HG03039 (cell line): ENCODE data around the gene OSBPL2.

Experiments used
- ATAC-seq: cut with Tn5 transposase; IDR thresholded peaks from one replicate; pipeline ENCODE4 v1.9.1; 2021; ENCODE audit warnings: mild to moderate bottlenecking, moderate library complexity; ENCODE audit not compliant: unreplicated experiment

Gene OSBPL2

DNA sequence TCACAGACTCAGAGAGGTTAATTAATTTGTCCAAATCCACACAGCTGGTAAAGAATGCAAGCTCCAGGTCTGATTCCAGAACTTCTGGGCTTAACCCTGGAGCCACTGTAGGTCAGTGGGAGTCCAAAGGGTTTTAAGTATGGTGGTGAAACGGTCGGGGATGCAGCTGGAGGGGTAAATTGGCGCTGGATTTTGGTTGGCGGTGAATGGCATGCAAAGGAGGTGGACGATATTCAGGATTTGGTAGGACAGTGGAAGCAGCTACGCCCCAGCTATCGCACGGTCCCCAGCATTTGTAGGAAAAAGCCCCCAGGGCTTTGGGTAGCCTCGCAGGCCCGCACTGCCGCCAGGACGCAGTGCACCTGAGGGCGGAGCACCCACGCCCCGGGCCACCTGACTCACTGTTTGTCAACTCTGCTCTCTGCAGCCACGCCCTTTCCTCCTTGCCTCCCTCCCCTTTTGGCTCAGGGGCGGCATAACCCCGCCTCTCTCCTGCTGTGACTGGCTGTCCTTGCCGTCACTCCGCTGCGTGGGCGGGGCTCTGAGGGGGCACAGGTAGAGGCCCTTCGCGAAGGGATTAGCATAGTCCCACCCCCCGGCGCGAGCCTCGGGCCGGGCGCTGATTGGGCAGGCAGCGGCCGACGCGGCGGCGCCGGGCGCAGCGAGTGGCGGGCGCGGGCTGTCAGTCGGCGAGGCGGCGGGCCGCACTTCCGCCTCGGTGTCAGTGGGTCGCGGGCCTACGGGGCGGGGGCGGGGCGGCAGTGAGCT, at the start of gene OSBPL2:
Gene OSBPL2 (plus strand): TSS at position 721 of the 768 bp plus-strand sequence. CDS start 17,664 bp downstream, outside the sequence.
- peak; percentile 97 for ATAC-seq

DNA sequence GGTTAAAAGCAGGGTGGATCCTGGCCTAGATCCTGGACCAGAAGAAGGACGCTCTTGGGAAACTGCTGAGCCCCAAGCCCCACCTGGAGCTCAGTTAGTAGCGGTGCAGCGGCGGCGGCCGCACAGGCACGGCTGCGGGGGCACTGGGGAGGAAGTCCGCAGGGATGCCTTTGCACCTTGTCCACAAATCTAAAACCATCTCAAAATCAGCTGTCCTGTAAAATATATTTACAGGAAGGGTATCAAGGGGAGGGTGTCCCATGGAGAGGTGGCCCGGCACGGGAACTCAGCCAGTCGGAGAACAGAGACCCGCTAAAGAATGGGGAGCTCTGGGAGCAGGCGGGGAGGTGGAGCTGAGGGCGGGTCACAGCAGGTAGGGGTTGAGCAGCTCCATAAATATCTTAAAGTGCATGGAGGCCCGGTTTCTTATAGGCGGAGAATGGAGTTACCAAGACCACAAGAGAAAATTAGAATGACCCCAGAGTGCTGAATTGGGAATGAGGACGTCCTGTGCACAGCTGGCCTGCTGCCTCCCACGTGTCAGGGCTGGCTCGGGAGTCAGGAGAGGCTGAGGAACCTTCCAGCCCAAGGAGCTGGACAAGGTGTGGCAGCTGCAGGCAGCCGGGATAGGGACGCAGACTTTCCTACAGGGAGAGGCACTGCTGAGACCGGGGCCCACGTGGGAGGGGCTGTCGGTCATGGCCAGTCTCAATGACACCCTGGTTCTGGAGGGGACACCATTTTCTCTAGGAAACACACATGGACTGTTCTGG, 47.5 kb upstream of the OSBPL2 start:
- no peak for ATAC-seq

DNA sequence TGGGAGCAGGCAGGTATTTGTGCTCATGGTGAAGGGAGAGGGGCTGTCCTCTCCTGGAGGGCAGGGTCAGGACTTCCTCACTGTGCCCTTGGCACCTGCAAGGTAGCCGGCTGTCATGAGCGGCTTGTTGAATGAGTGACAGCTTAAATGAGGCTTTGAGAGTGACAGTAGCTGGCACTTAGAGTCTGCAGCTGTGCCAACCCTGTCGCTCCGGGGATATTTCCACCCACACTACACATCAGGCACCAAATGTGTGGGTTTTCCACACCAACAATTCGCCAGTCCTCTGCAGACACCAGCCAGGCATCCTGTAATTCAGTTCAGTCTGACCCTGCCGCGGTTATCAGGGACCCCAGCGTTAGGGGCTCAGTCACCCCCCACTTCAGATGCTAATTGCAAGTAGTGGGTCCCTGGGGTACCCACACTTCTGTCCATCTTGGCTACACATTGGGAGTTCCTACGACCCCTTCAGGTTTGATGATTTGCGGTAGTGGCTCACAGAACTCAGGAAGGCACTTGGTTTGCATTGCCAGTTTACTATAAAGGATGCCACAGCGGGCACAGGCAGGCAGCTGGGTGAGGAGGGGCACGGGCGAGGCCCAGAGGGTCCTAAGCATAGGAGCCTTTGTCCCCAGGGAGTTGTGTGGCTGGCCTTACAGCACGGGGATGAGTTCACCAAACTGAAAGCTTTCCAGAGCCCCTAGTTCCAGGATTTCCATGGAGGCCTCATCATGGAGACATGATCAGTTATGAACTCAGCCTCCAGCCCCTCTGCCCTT, 46.4 kb upstream of the OSBPL2 start:
- no peak for ATAC-seq

DNA sequence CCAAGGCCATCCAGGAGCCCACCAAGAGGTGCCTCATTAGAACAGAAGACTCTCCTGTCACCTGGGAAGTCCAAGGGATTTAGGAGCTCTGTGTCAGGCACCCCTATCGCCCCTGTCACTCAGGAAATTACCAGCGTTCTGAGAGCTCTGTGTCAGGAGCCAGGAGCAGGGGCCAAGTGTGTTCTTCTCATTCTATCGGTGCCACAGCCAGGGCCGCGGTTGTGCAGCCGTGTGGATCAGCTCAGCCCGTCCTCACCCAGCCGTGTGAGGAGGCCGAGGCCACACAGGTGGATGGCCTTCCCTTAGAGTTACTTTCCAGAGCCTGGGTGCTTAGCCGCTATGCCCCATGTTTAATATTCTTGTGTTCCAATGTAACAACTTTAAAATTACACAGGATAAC, 45.7 kb upstream of the OSBPL2 start:
- no peak for ATAC-seq

DNA sequence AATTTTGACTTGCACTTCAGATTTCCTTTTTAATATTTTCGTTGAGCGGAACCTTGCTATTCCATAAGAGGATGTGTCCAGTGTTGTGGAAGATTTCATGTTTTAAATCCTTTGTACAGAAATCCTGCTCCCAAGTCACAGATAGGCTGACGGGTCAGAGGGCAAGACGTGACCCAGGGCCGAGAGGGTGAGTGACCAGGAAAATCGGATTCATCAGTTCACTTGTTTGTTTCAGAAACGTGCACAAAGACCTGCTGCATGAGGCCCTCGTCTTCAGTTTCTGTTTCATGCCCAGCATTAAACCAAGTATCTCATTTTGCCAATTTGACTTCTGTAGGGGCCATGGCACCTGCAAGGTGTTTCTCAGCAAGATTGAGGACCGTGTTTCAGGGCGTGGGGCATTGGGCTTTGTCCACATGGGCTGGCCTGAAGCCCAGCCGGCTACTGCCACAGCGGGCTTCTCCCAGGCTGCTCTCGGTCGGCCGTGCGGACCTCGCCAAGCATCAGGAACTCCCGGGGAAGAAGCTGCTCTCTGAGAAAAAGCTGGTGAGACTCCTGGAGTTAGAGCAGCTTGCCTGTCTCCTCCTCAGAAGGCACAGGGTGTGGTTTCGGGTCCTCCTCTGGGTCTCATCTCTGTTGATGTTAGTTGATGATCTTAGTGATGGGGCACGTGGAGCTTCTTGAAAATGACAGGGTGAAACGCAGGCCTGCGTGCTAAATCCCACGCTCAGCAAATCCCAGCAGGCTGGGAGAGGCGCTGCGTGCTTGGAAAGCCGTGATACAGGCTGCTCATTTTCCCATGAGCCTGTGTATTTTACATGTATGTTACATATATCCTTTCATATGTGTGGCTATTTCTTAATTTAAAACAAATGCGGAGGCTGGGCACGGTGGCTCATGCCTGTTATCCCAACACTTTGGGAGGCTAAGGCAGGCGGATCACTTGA, 45.0 kb upstream of the OSBPL2 start:
- ATAC-seq: no peak

DNA sequence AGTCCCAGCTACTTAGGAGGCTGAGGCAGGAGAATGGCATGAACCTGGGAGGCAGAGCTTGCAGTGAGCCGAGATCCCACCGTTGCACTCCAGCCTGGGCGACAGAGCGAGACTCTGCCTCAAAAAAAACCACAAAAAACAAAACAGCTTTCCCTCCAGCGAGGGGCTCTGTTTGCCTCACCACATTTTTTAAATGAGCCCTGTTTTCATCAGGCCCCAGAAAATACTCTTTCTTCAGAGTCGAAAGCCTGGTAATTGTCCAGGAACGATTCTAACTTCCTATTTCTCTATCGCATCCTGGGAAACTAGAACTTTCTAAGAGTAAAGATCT, 43.3 kb upstream of the OSBPL2 start:
- ATAC-seq: no peak

DNA sequence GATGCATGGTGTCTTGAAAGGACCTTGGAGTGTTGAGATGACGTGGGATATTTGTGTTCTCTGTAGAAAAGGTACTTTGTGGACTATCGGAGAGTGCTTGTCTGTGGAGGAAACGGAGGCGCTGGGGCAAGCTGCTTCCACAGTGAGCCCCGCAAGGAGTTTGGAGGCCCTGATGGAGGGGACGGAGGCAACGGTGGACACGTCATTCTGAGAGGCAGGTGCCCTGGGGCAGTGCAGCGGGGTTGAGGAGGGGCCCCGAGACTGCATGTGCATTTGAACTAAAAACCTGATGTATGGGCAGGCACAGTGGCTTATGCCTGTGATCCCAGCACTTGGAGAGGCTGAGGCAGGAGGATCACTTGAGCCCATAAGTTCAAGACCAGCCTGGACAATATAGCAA, 42.6 kb upstream of the OSBPL2 start:
- no peak for ATAC-seq

DNA sequence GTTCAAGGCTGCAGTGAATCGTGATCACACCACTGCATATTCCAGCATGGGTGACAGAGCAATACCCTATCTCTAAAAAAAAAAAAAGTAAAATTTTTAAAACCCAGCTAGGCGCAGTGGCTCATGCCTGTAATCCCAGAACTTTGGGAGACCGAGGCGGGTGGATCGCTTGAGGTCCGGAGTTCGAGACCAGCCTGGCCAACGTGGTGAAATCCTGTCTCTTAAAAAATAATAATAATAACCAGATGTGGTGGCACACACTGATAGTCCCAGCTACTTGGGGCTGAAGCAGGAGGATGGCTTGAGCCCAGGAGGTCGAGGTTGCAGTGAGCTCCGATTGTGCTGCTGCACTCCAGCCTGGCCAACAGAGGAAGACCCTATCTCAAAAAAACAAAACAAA, 42.0 kb upstream of the OSBPL2 start:
- no peak for ATAC-seq

DNA sequence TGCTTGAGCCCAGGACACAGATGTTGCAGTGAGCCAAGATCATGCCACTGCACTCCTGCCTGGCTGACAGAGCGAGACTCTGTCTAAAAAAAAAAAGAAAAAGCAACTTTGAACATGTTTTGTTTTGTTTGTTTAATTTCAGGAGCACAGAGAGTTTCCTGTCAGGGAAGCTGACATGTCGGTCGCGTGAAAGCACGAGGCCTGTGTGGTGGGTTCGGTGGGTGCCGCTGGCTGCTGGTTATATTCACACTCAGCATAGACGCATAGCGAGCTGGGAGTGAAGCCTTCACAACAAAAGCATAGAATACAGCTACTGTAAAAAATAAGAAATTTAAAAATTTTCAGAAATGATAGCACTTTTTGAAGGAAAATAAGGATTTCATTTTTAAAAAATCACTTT, 41.0 kb upstream of the OSBPL2 start:
- no peak for ATAC-seq

DNA sequence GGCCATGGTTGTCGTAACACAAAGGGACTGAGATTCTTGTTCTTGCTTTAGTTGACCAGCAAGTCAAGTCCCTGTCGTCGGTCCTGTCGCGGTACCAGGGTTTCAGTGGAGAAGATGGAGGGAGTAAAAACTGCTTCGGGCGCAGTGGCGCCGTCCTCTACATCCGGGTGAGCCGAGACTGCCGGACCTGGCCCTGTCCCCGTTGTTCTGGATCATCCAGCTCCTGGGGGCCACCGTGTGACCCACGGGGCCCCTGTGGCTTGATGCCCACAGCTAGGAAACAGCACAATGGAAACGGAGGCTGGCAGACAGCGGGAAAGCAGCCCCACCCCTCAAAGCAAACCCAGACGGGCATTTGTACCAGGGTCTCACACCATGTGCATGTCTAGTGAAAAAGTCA, 40.5 kb upstream of the OSBPL2 start:
- ATAC-seq: no peak

DNA sequence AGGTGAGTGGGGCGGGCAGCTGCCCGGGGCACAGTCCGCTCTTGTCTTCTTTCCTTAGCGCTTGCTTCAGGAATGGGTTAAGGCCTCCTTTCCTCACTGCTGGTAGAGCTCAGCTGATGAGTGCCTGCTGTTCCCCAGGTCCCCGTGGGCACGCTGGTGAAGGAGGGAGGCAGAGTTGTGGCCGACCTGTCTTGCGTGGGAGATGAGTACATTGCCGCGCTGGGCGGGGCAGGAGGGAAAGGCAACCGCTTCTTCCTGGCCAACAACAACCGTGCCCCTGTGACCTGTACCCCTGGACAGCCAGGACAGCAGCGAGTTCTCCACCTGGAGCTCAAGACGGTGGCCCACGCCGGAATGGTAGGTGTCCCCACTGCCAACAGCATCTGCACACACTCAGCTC, 39.8 kb upstream of the OSBPL2 start:
- ATAC-seq: no peak

DNA sequence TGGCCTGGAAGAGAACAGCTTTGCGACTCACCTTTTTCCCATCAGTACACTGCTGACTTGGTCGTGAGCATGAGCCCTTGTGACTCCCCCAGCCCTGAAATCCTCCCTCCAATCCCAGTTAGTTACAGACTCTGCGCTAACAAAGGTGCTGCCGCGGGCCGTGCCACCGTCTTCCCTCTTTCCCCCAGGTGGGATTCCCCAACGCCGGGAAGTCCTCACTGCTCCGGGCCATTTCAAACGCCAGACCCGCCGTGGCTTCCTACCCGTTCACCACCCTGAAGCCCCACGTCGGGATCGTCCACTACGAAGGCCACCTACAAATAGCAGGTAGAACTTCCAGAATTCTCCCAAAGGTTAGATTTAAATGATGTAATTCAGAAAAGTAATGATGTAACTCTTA, 39.4 kb upstream of the OSBPL2 start:
- ATAC-seq: no peak

DNA sequence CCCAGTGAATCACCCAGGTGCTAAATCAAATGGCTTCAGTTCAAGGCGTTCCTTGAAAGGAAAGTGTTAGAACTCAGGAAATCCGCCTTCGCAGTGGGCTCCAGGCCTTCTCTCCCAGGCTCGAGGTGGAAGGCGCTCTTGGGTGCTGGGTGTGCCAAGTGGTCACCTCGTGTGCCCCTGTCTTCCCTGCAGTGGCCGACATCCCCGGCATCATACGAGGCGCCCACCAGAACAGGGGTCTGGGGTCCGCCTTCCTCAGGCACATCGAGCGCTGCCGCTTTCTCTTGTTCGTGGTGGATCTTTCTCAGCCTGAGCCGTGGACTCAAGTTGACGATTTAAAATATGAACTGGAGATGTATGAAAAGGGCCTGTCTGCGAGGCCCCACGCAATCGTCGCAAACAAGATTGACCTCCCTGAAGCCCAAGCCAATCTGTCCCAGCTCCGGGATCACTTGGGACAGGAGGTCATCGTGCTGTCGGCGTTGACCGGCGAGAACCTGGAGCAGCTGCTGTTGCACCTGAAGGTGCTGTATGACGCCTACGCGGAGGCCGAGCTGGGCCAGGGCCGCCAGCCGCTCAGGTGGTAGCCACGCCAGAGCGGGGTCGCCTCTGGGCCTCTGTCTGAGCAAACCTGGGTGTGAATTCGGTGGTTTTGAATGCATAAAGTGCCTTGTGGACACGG, 37.7 kb upstream of the OSBPL2 start:
- no peak for ATAC-seq

DNA sequence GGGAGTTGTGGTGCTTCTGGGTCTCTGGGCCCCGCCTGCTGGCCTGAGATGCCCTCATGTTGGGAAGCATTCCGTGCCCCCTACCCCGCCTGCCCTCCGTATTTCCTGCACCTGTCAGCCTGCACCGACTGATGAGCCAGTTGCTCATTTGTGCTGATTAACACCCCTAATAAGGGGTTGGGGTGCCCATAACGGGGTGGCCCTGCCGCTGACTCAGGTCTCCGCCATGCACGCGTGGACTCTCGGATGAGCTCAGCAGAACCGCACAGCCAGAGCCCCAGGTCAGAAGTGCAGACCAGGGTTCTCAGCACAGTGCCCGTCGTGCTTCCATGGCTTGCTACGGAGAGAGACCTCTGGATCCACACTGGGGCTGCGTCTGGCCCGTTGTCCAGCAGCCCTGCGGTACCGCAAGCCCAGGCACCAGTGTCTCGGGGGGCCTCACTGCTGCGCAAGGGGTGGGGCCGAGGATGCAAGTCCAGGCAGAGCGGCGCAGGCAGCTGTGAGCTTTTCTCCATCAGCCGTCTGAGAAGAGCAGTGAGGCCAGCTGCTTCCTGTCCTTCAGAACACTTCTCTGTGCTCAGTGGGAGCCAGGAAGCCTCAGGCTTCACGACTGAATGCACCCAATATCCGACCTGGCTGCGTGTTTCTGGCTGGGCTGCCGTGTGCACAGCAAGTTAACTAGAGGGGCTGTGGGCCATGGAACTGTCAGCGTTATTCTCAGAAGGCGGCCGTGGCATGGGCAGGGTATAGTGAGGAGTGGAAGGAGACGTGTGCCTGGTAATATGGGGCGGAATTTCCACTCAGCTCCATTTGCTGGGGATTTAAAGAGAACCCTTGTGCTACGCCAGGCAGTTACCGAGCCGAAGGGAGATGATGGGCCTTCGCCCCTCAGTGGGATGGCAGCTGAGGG, 36.9 kb upstream of the OSBPL2 start:
- ATAC-seq: no peak

DNA sequence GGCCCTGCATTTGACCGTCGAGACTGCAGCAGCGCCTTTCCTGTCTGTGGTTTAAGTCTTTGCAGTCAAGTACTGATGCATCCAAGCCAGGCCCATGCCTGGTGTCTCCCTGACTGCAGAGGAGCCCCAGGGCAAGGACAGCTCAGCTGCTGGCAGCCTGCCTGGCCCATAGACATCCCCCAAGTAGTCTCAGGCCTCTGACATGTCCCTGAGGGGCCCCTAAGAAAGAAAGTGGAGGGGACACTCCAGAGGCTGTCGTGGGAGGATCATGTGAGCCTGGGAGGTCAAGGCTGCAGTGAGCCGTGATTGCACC, 36.3 kb upstream of the OSBPL2 start:
- no peak for ATAC-seq

DNA sequence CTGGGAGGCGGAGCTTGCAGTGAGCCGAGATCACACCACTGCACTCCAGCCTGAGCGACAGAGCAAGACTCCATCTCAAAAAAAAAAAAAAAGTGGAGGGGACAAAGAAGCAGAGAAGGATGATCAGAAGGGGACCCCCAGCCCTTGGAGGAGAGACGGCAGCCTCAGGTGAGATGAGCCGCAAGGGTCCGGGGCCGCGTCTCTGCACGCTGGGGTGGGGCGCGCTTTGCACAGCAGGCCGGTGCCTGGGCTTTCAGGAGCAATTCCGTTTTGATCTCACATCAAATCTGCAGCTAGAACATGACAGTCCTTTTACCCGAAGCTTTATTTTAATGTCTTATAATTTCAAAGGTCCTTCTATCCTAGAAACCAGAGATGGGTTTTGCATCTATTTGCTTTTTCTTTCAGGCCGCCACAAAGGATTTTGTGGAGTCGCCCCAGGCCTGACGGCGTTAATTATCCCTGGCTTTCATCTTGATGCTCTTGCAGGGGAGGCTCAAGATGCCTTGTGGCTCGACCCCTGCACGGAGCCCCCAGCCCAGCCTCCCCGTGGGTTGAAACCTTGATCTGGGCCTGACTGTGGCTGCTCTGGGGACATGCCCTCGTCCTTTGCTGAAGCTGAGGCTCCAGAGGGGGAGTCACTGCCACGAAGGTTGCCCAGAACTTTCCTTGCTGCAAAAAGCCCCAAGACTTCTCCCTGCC, 35.5 kb upstream of the OSBPL2 start:
- ATAC-seq: no peak

DNA sequence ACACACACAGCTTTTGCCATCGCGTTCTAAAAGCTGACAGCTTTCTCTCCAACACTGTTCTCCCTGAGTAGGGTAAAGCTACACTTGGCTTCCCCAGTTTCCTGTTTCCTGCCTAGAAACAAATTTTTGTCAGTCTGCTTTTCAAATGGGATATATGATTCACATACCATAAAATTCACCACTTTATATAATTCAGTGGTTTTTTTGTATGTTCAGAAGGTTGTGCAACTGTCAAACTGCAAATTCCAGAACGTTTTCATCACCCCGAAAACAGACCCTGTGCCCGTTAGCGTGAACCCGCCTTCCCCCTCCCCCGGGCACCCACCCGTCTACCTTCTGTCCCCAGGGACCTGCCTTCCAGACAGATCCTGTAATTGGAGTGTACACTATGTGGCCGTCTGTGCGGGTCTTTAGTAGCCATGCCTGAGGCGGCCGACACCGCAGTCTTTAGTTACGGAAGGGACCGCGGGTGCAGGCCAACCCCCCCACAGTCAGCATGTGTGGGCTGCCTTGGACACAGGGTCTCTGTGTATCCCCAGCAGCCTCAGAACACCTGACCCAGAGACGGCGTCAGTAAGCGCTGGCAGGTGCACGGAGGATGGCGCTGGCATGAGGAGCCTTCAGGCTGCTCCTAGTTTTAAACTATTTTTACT, 34.8 kb upstream of the OSBPL2 start:
- ATAC-seq: no peak
